Activated CD4-positive, alpha-beta T cell treated with anti-CD3 and anti-CD28 coated beads for 36 hours (primary cell): Measurements from ENCODE around the gene RARRES2. TPM values are rescaled to one million over a fixed set of nuclear protein-coding genes. Genes with fewer than 3 reads are reported as not detected.

Experiments
- ATAC-seq: fragments of 200-7000 bp; cut with Tn5 transposase; one replicate; pipeline ENCODE4 v1.10.0; 2021; ENCODE audit warnings: mild to moderate bottlenecking, moderate library complexity
- CTCF ChIA-PET: fragments of 350-600 bp; sonication (Branson Sonifier 250); formaldehyde crosslinking; loops from one replicate; lab custom pipeline; 2021; ENCODE audit warnings: antibody characterized with exemption; lab: Charles Lee
- POLR2A ChIA-PET: fragments of 350-600 bp; sonication (Branson Sonifier 250); formaldehyde crosslinking; loops from one replicate; lab custom pipeline; 2021; ENCODE audit warnings: antibody characterized with exemption, inconsistent platforms; lab: Charles Lee
- DNase-seq: peaks from one replicate; pipeline ENCODE4 v3.0.0-alpha.2; 2020
- H3K27ac Mint-ChIP-seq: one replicate; pipeline ENCODE4 v1.8.0; 2021; ENCODE audit warnings: mixed read lengths
- H3K27me3 Mint-ChIP-seq: one replicate; pipeline ENCODE4 v1.8.0; 2021; ENCODE audit warnings: mixed read lengths
- H3K36me3 Mint-ChIP-seq: one replicate; pipeline ENCODE4 v1.8.0; 2021; ENCODE audit warnings: low read depth, mixed read lengths
- H3K4me1 Mint-ChIP-seq: one replicate; pipeline ENCODE4 v1.8.0; 2021; ENCODE audit warnings: mixed read lengths
- H3K4me3 Mint-ChIP-seq: one replicate; pipeline ENCODE4 v1.8.0; 2021; ENCODE audit warnings: mild to moderate bottlenecking, moderate library complexity, mixed read lengths
- H3K9me3 Mint-ChIP-seq: one replicate; pipeline ENCODE4 v1.8.0; 2021; ENCODE audit warnings: low read depth, mixed read lengths
- intact Hi-C, 2 experiments: fragments of 100-400 bp; cut with DNase I in 1 of 2; cut with micrococcal nuclease in 1 of 2; formaldehyde crosslinking; loops; one replicate each; pipeline versions ENCODE4 v1.14.2 to v1.15.1; 2022 to 2024; cut with DNase I, micrococcal nuclease
- total RNA-seq, 2 experiments: library from RNA; stranded (reverse); gene quantifications; one replicate each; pipeline ENCODE4 v1.2.3, GENCODE V29; 2021

The RARRES2 gene
- total RNA-seq, 2 experiments from 2014 or later = not detected

GRCh38 chr7:150361402-150361801 is 20.0 kb upstream of the RARRES2 start:
- ChIA-PET CTCF (interaction anchor here (0.5 to 2.0 kb wide), 4 partner anchors 15 to 60 kb away, joined by 3 to 4 read pairs (median 3); no protein-coding TSS in a partner anchor), POLR2A (no interaction called here)
- DNase-seq (no peak), ATAC-seq (no peak)
- intact Hi-C loops = no loop called here
- Mint-ChIP-seq H3K36me3 (no peaks in the 10 kb centered on the region), H3K27me3 (no peaks in the 10 kb centered on the region), H3K4me1 (peaks cover 43% of the 10 kb centered on the region), H3K27ac (no peak overlapping the region), H3K4me3 (no peak overlapping the region), H3K9me3 (no peaks in the 10 kb centered on the region)

GRCh38 chr7:150360363-150361058 is 19.1 kb upstream of the RARRES2 start:
- intact Hi-C loops = no loop called here
- H3K4me1 Mint-ChIP-seq = peaks cover 41% of the 10 kb centered on the region
- POLR2A ChIA-PET = no interaction called here
- H3K36me3 Mint-ChIP-seq = no peaks in the 10 kb centered on the region
- DNase-seq (no peak), ATAC-seq (no peak)
- no peaks in the 10 kb centered on the region for H3K27me3 Mint-ChIP-seq
- no peak overlapping the region for H3K4me3 Mint-ChIP-seq
- H3K9me3 Mint-ChIP-seq = no peaks in the 10 kb centered on the region
- CTCF ChIA-PET = interaction anchor here (1.1 to 1.5 kb wide), 2 partner anchors 35 to 44 kb away, joined by 3 read pairs; no protein-coding TSS in a partner anchor
- no peak overlapping the region for H3K27ac Mint-ChIP-seq

- intact Hi-C loops = loop anchor here in 1 of 2 experiments (5.0 kb wide), 1 partner anchor 37 kb away; the partner anchor contains the start of genes ACTR3C and LRRC61
- Mint-ChIP-seq H3K27ac (peak overlapping the region; percentile 42), H3K36me3 (no peaks in the 10 kb centered on the region), H3K9me3 (no peaks in the 10 kb centered on the region), H3K4me1 (peaks cover 41% of the 10 kb centered on the region), H3K4me3 (no peak overlapping the region), H3K27me3 (no peaks in the 10 kb centered on the region)
- ChIA-PET POLR2A (no interaction called here), CTCF (no interaction called here)
- ATAC-seq = no peak
- DNase-seq = no peak
Measured at GRCh38 chr7:150359622-150360362, 18.4 kb upstream of the RARRES2 start.

DNA sequence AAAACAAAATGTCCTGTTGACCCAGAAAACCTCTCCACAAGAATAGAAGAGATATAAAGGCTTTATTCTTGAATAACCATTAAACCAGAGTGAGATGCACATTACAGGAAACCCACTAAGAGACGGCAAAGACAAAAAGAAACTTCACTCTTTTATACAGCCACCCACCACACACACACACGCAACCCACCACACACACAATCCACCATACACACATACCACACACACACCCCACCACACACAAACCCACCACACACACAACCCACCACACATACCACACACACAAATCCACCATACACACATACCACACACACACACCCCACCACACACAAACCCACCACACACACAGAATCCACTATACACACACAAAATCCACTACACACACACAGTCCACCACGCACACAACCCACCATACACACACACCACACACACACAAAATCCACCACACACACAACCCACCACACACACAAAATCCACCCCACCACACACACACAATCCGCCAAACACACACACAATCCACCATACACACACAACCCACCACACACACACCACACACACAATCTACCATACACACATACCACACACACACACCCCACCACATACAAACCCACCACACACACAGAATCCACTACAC is 17.7 kb upstream of the RARRES2 start:
- ChIA-PET CTCF (interaction anchor here (1.0 to 1.7 kb wide), 4 partner anchors 47 to 79 kb away, joined by 3 to 8 read pairs (median 4); no protein-coding TSS in a partner anchor), POLR2A (interaction anchor here (0.6 kb wide), 1 partner anchor 46 kb away, joined by 3 read pairs; no protein-coding TSS in a partner anchor)
- H3K27me3 Mint-ChIP-seq = no peaks in the 10 kb centered on the region
- H3K9me3 Mint-ChIP-seq = no peaks in the 10 kb centered on the region
- ATAC-seq (no peak), DNase-seq (no peak)
- no peak overlapping the region for H3K4me3 Mint-ChIP-seq
- H3K4me1 Mint-ChIP-seq = peaks cover 38% of the 10 kb centered on the region
- no peak overlapping the region for H3K27ac Mint-ChIP-seq
- H3K36me3 Mint-ChIP-seq = no peaks in the 10 kb centered on the region
- intact Hi-C loops = loop anchor here in 1 of 2 experiments (5.0 kb wide), 1 partner anchor 37 kb away; the partner anchor contains the start of genes ACTR3C and LRRC61

DNA sequence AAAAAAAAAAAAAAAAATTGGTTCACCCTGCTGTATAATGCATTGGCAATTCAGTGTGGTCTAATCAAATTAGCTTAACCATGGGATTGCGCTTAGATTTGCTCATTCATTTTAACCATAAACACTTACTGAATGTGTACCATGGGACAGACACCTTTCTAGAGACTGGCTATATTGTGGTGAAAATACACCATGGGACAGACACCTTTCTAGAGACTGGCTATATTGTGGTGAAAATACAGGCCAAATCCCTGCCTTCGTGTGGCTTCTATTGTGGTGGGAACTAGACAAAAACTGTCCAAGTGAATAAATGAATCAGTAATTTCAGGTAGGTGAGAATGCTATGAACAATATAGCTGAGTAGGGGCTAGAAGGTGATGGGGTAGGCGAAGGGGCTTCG is 17.0 kb upstream of the RARRES2 start:
- ChIA-PET POLR2A (interaction anchor here (0.6 kb wide), 1 partner anchor 45 kb away, joined by 3 read pairs; no protein-coding TSS in a partner anchor), CTCF (interaction anchor here (0.5 to 1.7 kb wide), 7 partner anchors 8 to 402 kb away, joined by 3 to 8 read pairs (median 3); no protein-coding TSS in a partner anchor)
- Mint-ChIP-seq H3K36me3 (no peaks in the 10 kb centered on the region), H3K9me3 (no peaks in the 10 kb centered on the region), H3K27ac (no peak overlapping the region), H3K4me3 (no peak overlapping the region), H3K4me1 (peaks cover 34% of the 10 kb centered on the region), H3K27me3 (no peaks in the 10 kb centered on the region)
- DNase-seq = no peak
- ATAC-seq = no peak
- intact Hi-C loops = loop anchor here in 1 of 2 experiments (5.0 kb wide), 1 partner anchor 36 kb away; the partner anchor contains the start of genes ACTR3C and LRRC61

DNA sequence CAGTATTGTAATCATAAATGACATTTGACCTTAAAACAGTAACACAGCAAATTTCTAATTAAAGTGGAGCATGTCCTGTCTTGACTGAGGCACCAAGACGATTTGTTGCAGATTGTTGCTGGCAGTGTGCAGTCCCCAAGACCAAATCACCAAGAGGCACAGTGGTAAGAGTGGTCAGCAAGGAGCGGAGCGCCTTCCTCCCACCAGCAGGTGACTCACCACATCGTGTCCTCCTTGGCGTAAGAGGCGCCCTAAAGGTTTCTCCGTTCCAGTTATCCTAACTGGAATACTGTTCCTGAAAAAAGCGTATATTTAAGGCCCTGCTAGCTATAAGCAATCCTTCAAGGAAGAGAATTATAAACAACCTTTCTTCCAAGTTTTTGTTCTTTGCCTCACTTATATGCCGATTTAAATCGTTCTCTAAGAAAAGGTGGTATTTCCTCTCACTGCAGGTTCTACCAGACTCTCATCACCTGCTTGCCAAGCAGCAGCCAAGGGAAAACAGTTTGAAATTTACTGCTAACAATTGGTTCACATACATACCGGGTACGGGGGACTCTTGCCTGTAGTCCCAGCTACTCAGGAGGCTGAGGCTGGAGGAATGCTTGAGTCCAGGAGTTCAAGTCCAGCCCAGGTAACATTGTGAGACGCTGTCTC is 16.5 kb upstream of the RARRES2 start:
- H3K9me3 Mint-ChIP-seq = no peaks in the 10 kb centered on the region
- POLR2A ChIA-PET = interaction anchor here (0.6 kb wide), 1 partner anchor 44 kb away, joined by 3 read pairs; no protein-coding TSS in a partner anchor
- CTCF ChIA-PET = interaction anchor here (0.5 to 1.7 kb wide), 9 partner anchors 9 to 451 kb away, joined by 3 to 8 read pairs (median 3); no protein-coding TSS in a partner anchor
- H3K4me1 Mint-ChIP-seq = peaks cover 34% of the 10 kb centered on the region
- DNase-seq = no peak
- peak; percentile 37 for ATAC-seq
- H3K4me3 Mint-ChIP-seq = peak overlapping the region; percentile 68
- no peaks in the 10 kb centered on the region for H3K36me3 Mint-ChIP-seq
- intact Hi-C loops = loop anchor here (1.0 to 5.0 kb wide), 4 partner anchors 13 to 36 kb away; partner anchors contain the start of genes ACTR3C (in 2 of the 2), LRRC61 (in 2 of the 2) and ZNF775 (in 1 of the 2)
- peak overlapping the region; percentile 86 for H3K27ac Mint-ChIP-seq
- no peaks in the 10 kb centered on the region for H3K27me3 Mint-ChIP-seq

DNA sequence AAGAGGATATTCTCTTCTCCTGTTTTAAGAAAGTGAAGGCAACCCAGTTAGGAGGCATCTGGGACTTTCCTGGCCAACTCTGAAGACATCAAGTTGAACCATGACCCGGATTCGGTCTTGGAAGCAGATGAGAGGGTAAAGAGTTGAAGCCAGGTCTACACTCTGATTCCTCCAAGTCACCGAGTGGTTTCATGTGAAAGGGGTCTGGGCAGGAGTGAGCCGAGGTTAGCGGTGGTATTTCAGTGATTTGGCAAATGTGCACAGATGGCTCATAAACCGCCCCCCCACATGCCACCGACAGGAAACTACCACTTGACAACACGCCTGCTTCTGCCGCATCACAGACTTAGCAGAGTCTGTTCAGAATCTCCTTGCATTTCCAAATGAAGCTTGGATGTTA is 15.8 kb upstream of the RARRES2 start:
- Mint-ChIP-seq H3K27me3 (no peaks in the 10 kb centered on the region), H3K9me3 (no peaks in the 10 kb centered on the region), H3K4me3 (peak overlapping the region; percentile 68), H3K27ac (peak overlapping the region; percentile 86), H3K36me3 (no peaks in the 10 kb centered on the region), H3K4me1 (peaks cover 34% of the 10 kb centered on the region)
- ChIA-PET CTCF (interaction anchor here (0.5 to 1.7 kb wide), 7 partner anchors 9 to 451 kb away, joined by 3 to 8 read pairs (median 4); no protein-coding TSS in a partner anchor), POLR2A (no interaction called here)
- DNase-seq = peak; percentile 82
- ATAC-seq = peak; percentile 81
- intact Hi-C loops = loop anchor here (1.0 to 5.0 kb wide), 4 partner anchors 14 to 35 kb away; partner anchors contain the start of genes ACTR3C (in 2 of the 2), LRRC61 (in 2 of the 2) and ZNF775 (in 1 of the 2)

GRCh38 chr7:150356265-150356897 is 15.0 kb upstream of the RARRES2 start:
- no peak for ATAC-seq
- Mint-ChIP-seq H3K4me1 (peaks cover 34% of the 10 kb centered on the region), H3K36me3 (no peaks in the 10 kb centered on the region)

DNA sequence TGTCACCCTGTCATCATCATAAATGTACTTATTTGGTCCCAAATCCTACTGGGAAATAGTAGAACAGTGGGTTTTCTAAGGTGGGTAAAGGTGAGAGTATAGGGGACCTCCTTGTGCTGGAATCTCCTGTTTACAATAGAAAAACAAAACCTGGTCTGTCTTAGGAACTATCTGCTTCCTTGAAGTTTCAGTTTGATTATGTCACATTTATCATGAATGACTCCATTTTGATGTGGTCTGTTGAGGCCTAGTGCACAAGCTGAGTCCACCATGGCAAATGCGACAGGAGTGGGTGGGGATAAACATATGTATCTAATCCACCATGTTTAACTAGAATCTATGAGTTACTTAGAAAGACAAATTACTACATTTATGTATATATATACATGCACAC is 14.2 kb upstream of the RARRES2 start:
- ChIA-PET CTCF (interaction anchor here (0.7 to 2.3 kb wide), 8 partner anchors 11 to 558 kb away, joined by 3 to 11 read pairs (median 4); no protein-coding TSS in a partner anchor), POLR2A (no interaction called here)
- Mint-ChIP-seq H3K27me3 (no peaks in the 10 kb centered on the region), H3K9me3 (no peaks in the 10 kb centered on the region), H3K4me3 (no peak overlapping the region), H3K4me1 (peaks cover 34% of the 10 kb centered on the region), H3K36me3 (no peaks in the 10 kb centered on the region), H3K27ac (no peak overlapping the region)
- no peak for DNase-seq
- no peak for ATAC-seq
- intact Hi-C loops = loop anchor here (1.0 to 5.0 kb wide), 6 partner anchors 15 to 66 kb away; partner anchors contain the start of genes ACTR3C (in 2 of the 2), LRRC61 (in 2 of the 2) and ZNF775 (in 1 of the 2)

More at GRCh38 chr7:150356265-150356897, 15.0 kb upstream of the RARRES2 start:
- CTCF ChIA-PET = interaction anchor here (0.5 to 2.3 kb wide), 7 partner anchors 11 to 265 kb away, joined by 3 to 11 read pairs (median 4); no protein-coding TSS in a partner anchor
- intact Hi-C loops = loop anchor here (1.0 to 5.0 kb wide), 6 partner anchors 14 to 65 kb away; partner anchors contain the start of genes ACTR3C (in 2 of the 2), LRRC61 (in 2 of the 2) and ZNF775 (in 1 of the 2)
- peak; percentile 41 for DNase-seq
- Mint-ChIP-seq H3K27ac (peak overlapping the region; percentile 2), H3K9me3 (no peaks in the 10 kb centered on the region), H3K4me3 (no peak overlapping the region), H3K27me3 (no peaks in the 10 kb centered on the region)
- POLR2A ChIA-PET = interaction anchor here (0.7 kb wide), 1 partner anchor 13 kb away, joined by 4 read pairs; no protein-coding TSS in a partner anchor
